Right atrium auricular region (tissue), 2 donors: ENCODE measurements around the gene SESN2. TPM values are rescaled to one million over a fixed set of nuclear protein-coding genes. Genes with fewer than 3 reads are reported as not detected.

Experiments used
- DNase-seq: peaks from one replicate; pipeline ENCODE4 v3.0.0-alpha.2; 2019; ENCODE audit warnings: low spot score
- H3K27ac ChIP-seq, 2 donors: fragments of 200-600 bp; sonication (generic); 1 replicate in 1 of 2; 2 replicates in 1 of 2; pipeline ENCODE4 v1.5.1; 2016 to 2019
- H3K27me3 ChIP-seq, 2 donors: fragments of 200-600 bp; sonication (generic); one replicate each; pipeline versions ENCODE4 v1.5.1 to v1.6.0; 2017 to 2019
- H3K36me3 ChIP-seq: fragments of 200-600 bp; sonication (generic); one replicate; pipeline ENCODE4 v1.5.1; 2016
- H3K4me1 ChIP-seq, 2 donors: fragments of 200-600 bp; sonication (generic); one replicate each; pipeline versions ENCODE4 v1.5.1 to v1.6.0; 2017 to 2019
- H3K4me3 ChIP-seq, 2 donors: fragments of 200-600 bp; sonication (generic); 1 replicate in 1 of 2; 2 replicates in 1 of 2; pipeline ENCODE4 v1.5.1; 2017 to 2019; ENCODE audit warnings: mild to moderate bottlenecking in 1 of 2, moderate library complexity in 1 of 2
- H3K9me3 ChIP-seq, 2 donors: fragments of 200-600 bp; sonication (generic); one replicate each; pipeline ENCODE4 v1.5.1; 2019
- total RNA-seq, 2 donors: library from RNA; depleted of rRNA; stranded (reverse); fragments of >200 nt; gene quantifications; one replicate each; pipeline ENCODE4 v1.1.0, GENCODE V29; 2016
- TF ChIP-seq, protein P1 (sequence below), 2 donors: fragments of 200-600 bp; sonication (generic); IDR thresholded peaks; one replicate each; pipeline ENCODE4 v1.5.1; 2019; ENCODE audit warnings: antibody characterized with exemption in 2 of 2

Gene SESN2
- total RNA-seq, 2 donors from 2014 or later: 4.1 to 8.9 TPM

DNA sequence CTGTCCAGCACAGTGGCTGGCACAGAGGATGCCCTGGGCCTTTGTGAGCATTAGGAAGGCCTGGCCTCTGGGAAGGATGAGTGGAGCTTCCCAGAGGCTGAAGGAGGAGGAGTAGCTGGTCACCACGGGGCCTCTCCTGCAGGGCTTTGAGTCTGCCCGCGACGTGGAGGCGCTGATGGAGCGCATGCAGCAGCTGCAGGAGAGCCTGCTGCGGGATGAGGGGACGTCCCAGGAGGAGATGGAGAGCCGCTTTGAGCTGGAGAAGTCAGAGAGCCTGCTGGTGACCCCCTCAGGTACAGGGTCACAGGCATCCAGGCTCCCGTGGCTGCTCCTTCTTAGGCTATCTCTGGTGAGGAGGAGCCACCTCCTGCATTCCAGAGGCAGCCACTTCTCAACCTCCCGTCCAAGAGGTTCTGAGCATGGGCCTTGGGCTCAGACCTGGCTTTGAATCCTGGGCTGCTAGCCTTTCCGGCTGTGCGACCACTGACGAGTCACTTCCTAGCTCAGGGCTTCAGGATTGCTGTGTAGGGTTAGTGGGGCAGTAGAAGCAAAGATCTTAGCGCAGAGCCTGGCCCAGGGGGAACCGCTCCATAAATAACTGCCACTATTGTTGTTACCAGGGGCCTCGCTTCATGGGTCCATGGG, 14.0 kb downstream of the SESN2 start:
- Histone ChIP-seq H3K36me3 (peaks cover 52% of the 10 kb centered on the region), H3K27ac (no peak overlapping the region), H3K9me3 (no peaks in the 10 kb centered on the region), H3K4me1 (no peaks in the 10 kb centered on the region), H3K4me3 (no peak overlapping the region), H3K27me3 (no peaks in the 10 kb centered on the region)
- TF ChIP-seq, protein P1, sequence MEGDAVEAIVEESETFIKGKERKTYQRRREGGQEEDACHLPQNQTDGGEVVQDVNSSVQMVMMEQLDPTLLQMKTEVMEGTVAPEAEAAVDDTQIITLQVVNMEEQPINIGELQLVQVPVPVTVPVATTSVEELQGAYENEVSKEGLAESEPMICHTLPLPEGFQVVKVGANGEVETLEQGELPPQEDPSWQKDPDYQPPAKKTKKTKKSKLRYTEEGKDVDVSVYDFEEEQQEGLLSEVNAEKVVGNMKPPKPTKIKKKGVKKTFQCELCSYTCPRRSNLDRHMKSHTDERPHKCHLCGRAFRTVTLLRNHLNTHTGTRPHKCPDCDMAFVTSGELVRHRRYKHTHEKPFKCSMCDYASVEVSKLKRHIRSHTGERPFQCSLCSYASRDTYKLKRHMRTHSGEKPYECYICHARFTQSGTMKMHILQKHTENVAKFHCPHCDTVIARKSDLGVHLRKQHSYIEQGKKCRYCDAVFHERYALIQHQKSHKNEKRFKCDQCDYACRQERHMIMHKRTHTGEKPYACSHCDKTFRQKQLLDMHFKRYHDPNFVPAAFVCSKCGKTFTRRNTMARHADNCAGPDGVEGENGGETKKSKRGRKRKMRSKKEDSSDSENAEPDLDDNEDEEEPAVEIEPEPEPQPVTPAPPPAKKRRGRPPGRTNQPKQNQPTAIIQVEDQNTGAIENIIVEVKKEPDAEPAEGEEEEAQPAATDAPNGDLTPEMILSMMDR (IDR thresholded peaks at IDR 0.05): no peak
- no peak for DNase-seq

DNA sequence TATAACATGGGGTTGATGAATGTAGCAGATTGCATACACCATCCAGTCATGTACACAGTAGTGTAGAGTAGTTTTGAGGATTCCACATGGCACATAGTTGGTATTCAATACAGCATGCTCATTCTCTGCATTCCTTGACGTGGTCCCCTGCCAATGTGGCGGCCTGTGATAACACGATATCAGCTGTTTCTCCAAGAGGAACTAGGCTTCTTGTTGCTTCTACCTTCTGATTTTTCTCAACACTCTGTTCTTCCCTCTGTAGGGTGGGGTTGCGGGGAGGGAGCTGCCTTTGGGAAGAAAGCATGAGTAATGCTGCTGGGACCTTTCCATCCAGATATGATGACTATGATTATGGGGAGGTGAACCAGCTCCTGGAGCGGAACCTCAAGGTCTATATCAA, 19.4 kb downstream of the SESN2 start:
- Histone ChIP-seq H3K4me1 (peaks cover 0 to 8% of the 10 kb centered on the region in 2 donors), H3K36me3 (peaks cover 75% of the 10 kb centered on the region), H3K27ac (no peak overlapping the region), H3K4me3 (no peak overlapping the region), H3K9me3 (no peaks in the 10 kb centered on the region), H3K27me3 (no peaks in the 10 kb centered on the region)
- TF ChIP-seq, protein P1 (IDR thresholded peaks at IDR 0.05): no peak
- no peak for DNase-seq

DNA sequence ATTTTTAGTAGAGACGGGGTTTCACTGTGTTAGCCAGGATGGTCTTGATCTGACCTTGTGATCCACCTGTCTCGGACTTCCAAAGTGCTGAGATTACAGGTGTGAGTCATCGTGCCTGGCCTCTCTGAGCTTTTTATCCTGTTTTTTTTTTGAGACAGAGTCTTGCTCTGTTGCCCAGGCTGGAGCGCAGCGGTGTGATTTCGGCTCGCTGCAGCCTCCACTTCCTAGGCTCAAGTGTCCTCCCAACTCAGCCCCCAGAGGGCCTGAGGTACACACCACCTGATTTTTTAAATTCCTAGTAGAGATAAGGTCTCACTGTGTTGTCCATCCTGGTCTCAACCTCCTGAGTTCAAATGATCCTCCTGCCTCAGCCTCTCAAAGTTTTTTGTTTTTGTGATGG, 20.4 kb downstream of the SESN2 start:
- H3K4me3 ChIP-seq: no peak overlapping the region
- TF ChIP-seq, protein P1 (IDR thresholded peaks at IDR 0.05): no peak
- no peaks in the 10 kb centered on the region for H3K9me3 ChIP-seq
- peaks cover 65% of the 10 kb centered on the region for H3K36me3 ChIP-seq
- H3K4me1 ChIP-seq: peaks cover 0 to 8% of the 10 kb centered on the region in 2 donors
- no peak for DNase-seq
- no peaks in the 10 kb centered on the region for H3K27me3 ChIP-seq
- no peak overlapping the region for H3K27ac ChIP-seq

DNA sequence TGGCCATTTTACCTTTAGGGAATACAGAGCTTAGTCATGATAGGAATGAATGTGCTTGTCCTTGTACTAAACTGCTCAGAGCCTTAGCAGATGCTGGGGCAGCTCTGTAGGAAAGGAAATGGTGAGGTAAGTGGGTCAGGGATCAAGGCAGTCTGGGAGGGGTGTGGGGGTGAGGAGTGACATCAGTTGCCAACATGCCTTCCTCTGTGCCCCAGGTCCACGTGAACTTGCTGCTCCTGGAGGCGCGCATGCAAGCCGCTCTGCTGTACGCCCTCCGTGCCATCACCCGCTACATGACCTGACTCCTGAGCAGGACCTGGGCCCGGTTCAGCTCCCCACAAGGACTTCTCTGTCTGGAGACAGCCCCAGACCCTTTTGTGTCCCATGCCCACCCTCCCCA, 21.2 kb downstream of the SESN2 start:
- Histone ChIP-seq H3K4me3 (no peak overlapping the region), H3K36me3 (peaks cover 58% of the 10 kb centered on the region), H3K27ac (peak overlapping the region in 1 of 2 donors; percentile 25), H3K27me3 (no peaks in the 10 kb centered on the region), H3K4me1 (peaks cover 0 to 8% of the 10 kb centered on the region in 2 donors), H3K9me3 (no peaks in the 10 kb centered on the region)
- TF ChIP-seq, protein P1 (IDR thresholded peaks at IDR 0.05): no peak
- no peak for DNase-seq

DNA sequence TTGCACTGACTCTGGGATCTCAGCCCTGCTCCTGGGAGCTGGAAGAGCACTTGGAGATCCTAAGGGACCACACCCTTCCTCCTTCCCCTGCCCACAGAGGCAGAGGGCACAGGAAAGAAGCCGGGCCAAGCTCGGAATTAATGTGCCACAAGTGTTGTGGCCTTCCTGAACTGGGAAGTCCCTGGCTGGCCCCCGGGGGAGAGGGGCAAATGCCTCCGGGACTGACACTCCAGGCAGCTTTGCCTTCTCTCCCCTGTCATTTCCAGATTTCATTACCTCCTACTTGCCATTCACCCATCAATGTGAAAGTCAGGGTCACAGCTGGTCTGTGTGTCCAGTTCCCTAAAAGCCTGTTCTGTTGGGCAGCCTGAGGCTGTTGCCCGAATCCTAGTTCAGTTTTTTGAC, 21.7 kb downstream of the SESN2 start:
- Histone ChIP-seq H3K36me3 (peaks cover 55% of the 10 kb centered on the region), H3K9me3 (no peaks in the 10 kb centered on the region), H3K4me3 (no peak overlapping the region), H3K4me1 (peaks cover 0 to 8% of the 10 kb centered on the region in 2 donors), H3K27me3 (no peaks in the 10 kb centered on the region), H3K27ac (peak overlapping the region in 1 of 2 donors; percentile 25)
- DNase-seq: no peak
- TF ChIP-seq, protein P1 (IDR thresholded peaks at IDR 0.05): no peak
